HCT116 (cell line): ENCODE measurements around the gene KATNAL1. TPM values are rescaled to one million over a fixed set of nuclear protein-coding genes. Genes with fewer than 3 reads are reported as not detected.

Experiments used
- ATAC-seq: fragments of 200-7000 bp; cut with Tn5 transposase; 2 replicates; pipeline ENCODE4 v1.9.1; 2020; ENCODE audit warnings: mild to moderate bottlenecking, moderate library complexity
- BruUV-seq: library from RNA; stranded (reverse); fragments of 400-500 nt; replicated peaks from 2 replicates; lab custom pipeline; 2021; lab: Mats Ljungman, UMichigan
- CTCF ChIA-PET: fragments of 300-600 bp; sonication (Branson Sonifier 250); formaldehyde crosslinking; loops from one replicate; lab custom pipeline; 2021; ENCODE audit warnings: antibody characterized with exemption; lab: Charles Lee
- POLR2A ChIA-PET: fragments of 300-600, 350-600 bp; sonication (Branson Sonifier 250); formaldehyde crosslinking; loops from one replicate; lab custom pipeline; 2021; ENCODE audit warnings: antibody characterized with exemption; lab: Charles Lee
- RAD21 ChIA-PET, 2 experiments: fragments of 300-600 bp; sonication (Branson Sonifier 250); formaldehyde crosslinking; loops; one replicate each; lab custom pipeline; 2023; ENCODE audit warnings: low total read pairs in 2 of 2; ENCODE audit not compliant: uncharacterized antibody in 2 of 2, unreplicated experiment in 2 of 2, low non-redundant PET in 1 of 2; lab: Charles Lee
- DNase-seq: peaks from one replicate; pipeline ENCODE4 v3.0.0-alpha.2; 2010; ENCODE audit warnings: low read depth, low spot score
- H2AFZ ChIP-seq: fragments of 200-600 bp; shearing (Covaris generic), sonication (generic); 2 replicates; pipeline ENCODE4 v1.6.1; 2017; ENCODE audit warnings: low read depth, mixed run types, mixed read lengths, antibody characterized with exemption, low read length; ENCODE audit not compliant: poor library complexity, severe bottlenecking
- H3K27ac ChIP-seq: 2 replicates; pipeline ENCODE4 v1.5.1; 2012; ENCODE audit warnings: low read depth, low read length
- H3K27me3 ChIP-seq: fragments of 200-600 bp; sonication (generic); 2 replicates; pipeline ENCODE4 v1.6.1; 2016; ENCODE audit warnings: mixed run types, low read length, mixed read lengths; ENCODE audit not compliant: insufficient read depth
- H3K36me3 ChIP-seq, 2 experiments: fragments of 200-500 bp in 1 of 2; fragments of 200-600 bp in 1 of 2; sonication (Bioruptor generic) in 1 of 2; sonication (generic) in 1 of 2; 2 replicates each; pipeline versions ENCODE4 v1.5.1 to v1.6.1; 2014 to 2016; ENCODE audit warnings: low read length in 2 of 2, inconsistent platforms in 1 of 2, mixed read lengths in 1 of 2, mixed run types in 1 of 2; ENCODE audit not compliant: insufficient read depth in 2 of 2, control insufficient read depth in 1 of 2
- H3K4me1 ChIP-seq, 2 experiments: fragments of 200-600 bp in 1 of 2; sonication (generic) in 1 of 2; 2 replicates each; pipeline versions ENCODE4 v1.5.1 to v1.6.1; 2012 to 2017; ENCODE audit warnings: low read length in 2 of 2, inconsistent platforms in 1 of 2, mild to moderate bottlenecking in 1 of 2, mixed read lengths in 1 of 2, mixed run types in 1 of 2, moderate library complexity in 1 of 2; ENCODE audit not compliant: insufficient read depth in 2 of 2, control insufficient read depth in 1 of 2
- H3K4me2 ChIP-seq: fragments of 200-600 bp; sonication (generic); 2 replicates; pipeline ENCODE4 v1.6.1; 2017; ENCODE audit warnings: mixed run types, low read length, mixed read lengths
- H3K4me3 ChIP-seq, 2 experiments: fragments of 200-600 bp in 1 of 2; sonication (generic) in 1 of 2; replicated peaks in 1 of 2; 2 replicates each; pipeline ENCODE4 v1.5.1; 2011 to 2016; ENCODE audit warnings: low read length in 2 of 2, control low read depth in 1 of 2, low read depth in 1 of 2, mild to moderate bottlenecking in 1 of 2, mixed read lengths in 1 of 2, mixed run types in 1 of 2
- H3K79me2 ChIP-seq: fragments of 200-600 bp; sonication (generic); 2 replicates; pipeline ENCODE4 v1.6.1; 2017; ENCODE audit warnings: mild to moderate bottlenecking, mixed run types, low read length, moderate library complexity, mixed read lengths; ENCODE audit not compliant: insufficient read depth
- H3K9ac ChIP-seq: fragments of 200-600 bp; sonication (generic); 2 replicates; pipeline ENCODE4 v1.6.1; 2016; ENCODE audit warnings: low read length, mixed read lengths
- H3K9me2 ChIP-seq: fragments of 200-600 bp; sonication (generic), shearing (Covaris generic); 2 replicates; pipeline ENCODE4 v1.6.1; 2017; ENCODE audit warnings: mixed run types, mild to moderate bottlenecking, moderate library complexity; ENCODE audit not compliant: insufficient read depth
- H3K9me3 ChIP-seq, 2 experiments: fragments of 200-500 bp in 1 of 2; fragments of 200-600 bp in 1 of 2; sonication (Bioruptor generic) in 1 of 2; sonication (generic) in 1 of 2; 2 replicates each; pipeline ENCODE4 v1.6.1; 2014 to 2017; ENCODE audit warnings: low read length in 2 of 2, mixed read lengths in 2 of 2, inconsistent platforms in 1 of 2, low read depth in 1 of 2, mild to moderate bottlenecking in 1 of 2, mixed run types in 1 of 2, moderate library complexity in 1 of 2; ENCODE audit not compliant: control insufficient read depth in 1 of 2, insufficient read depth in 1 of 2
- H4K20me1 ChIP-seq: fragments of 200-600 bp; sonication (generic), shearing (Covaris generic); 2 replicates; pipeline ENCODE4 v1.6.1; 2017; ENCODE audit warnings: mixed run types, mild to moderate bottlenecking, moderate library complexity; ENCODE audit not compliant: insufficient read depth
- ATF3 ChIP-seq: IDR thresholded peaks from 2 replicates; pipeline ENCODE4 v1.6.1; 2012
- CBX3 ChIP-seq: IDR thresholded peaks from 2 replicates; pipeline ENCODE4 v1.6.1; 2012; ENCODE audit warnings: low read depth
- CEBPB ChIP-seq: IDR thresholded peaks from 2 replicates; pipeline ENCODE4 v1.6.1; 2012; ENCODE audit warnings: low read depth
- CTCF ChIP-seq, 3 experiments: fragments of 200-600 bp in 1 of 3; sonication (generic) in 1 of 3; IDR thresholded peaks in 2 of 3; conservative IDR thresholded peaks in 1 of 3; 2 replicates each; pipeline ENCODE4 v1.5.1; 2012 to 2017; ENCODE audit warnings: low read depth in 2 of 3, low read length in 2 of 3, antibody characterized with exemption in 1 of 3, borderline replicate concordance in 1 of 3, control low read depth in 1 of 3, mild to moderate bottlenecking in 1 of 3, mixed read lengths in 1 of 3, mixed run types in 1 of 3, moderate library complexity in 1 of 3; ENCODE audit not compliant: insufficient read depth in 1 of 3
- EGR1 ChIP-seq: IDR thresholded peaks from 2 replicates; pipeline ENCODE4 v1.6.1; 2012; ENCODE audit warnings: low read depth
- ELF1 ChIP-seq: IDR thresholded peaks from 2 replicates; pipeline ENCODE4 v1.6.1; 2012; ENCODE audit warnings: low read depth, borderline replicate concordance
- EZH2 ChIP-seq: fragments of 200-600 bp; sonication (generic); IDR thresholded peaks from 2 replicates; pipeline ENCODE4 v1.6.1; 2017; ENCODE audit warnings: antibody characterized with exemption, mixed run types
- EZH2phosphoT487 ChIP-seq: fragments of 200-600 bp; IDR thresholded peaks from 2 replicates; pipeline ENCODE4 v1.6.1; 2018; ENCODE audit warnings: antibody characterized with exemption, borderline replicate concordance
- FOSL1 ChIP-seq: IDR thresholded peaks from 2 replicates; pipeline ENCODE4 v1.6.1; 2012; ENCODE audit warnings: low read depth
- JUND ChIP-seq: IDR thresholded peaks from 2 replicates; pipeline ENCODE4 v1.6.1; 2012
- MAX ChIP-seq: IDR thresholded peaks from 2 replicates; pipeline ENCODE4 v1.6.1; 2012
- POLR2A ChIP-seq: IDR thresholded peaks from 2 replicates; pipeline ENCODE4 v1.7.0; 2011; ENCODE audit warnings: borderline replicate concordance; ENCODE audit not compliant: insufficient read depth, insufficient read length; ENCODE audit errors: extremely low read depth
- RAD21 ChIP-seq: IDR thresholded peaks from 2 replicates; pipeline ENCODE4 v1.6.1; 2012; ENCODE audit warnings: low read depth, mild to moderate bottlenecking
- SIN3A ChIP-seq: IDR thresholded peaks from 2 replicates; pipeline ENCODE4 v1.6.1; 2012; ENCODE audit warnings: low read depth
- TCF7L2 ChIP-seq: IDR thresholded peaks from 2 replicates; pipeline ENCODE4 v1.7.0; 2011; ENCODE audit warnings: borderline replicate concordance, inconsistent platforms; ENCODE audit not compliant: insufficient read depth, insufficient read length; ENCODE audit errors: extremely low read depth
- YY1 ChIP-seq: IDR thresholded peaks from 2 replicates; pipeline ENCODE4 v1.6.1; 2011; ENCODE audit warnings: low read length, low read depth, moderate library complexity, mild to moderate bottlenecking; ENCODE audit not compliant: insufficient replicate concordance; ENCODE audit errors: extremely low read depth
- ZBTB33 ChIP-seq: IDR thresholded peaks from 2 replicates; pipeline ENCODE4 v1.6.1; 2011; ENCODE audit warnings: mild to moderate bottlenecking, low read length, moderate library complexity; ENCODE audit not compliant: insufficient replicate concordance; ENCODE audit errors: extremely low read depth
- ZFX ChIP-seq: fragments of 450-650 bp; IDR thresholded peaks from 2 replicates; pipeline ENCODE4 v1.6.1; 2017
- intact Hi-C: fragments of 100-400 bp; cut with micrococcal nuclease; formaldehyde crosslinking; loops from 2 replicates; pipeline ENCODE4 v1.10.0; 2022
- total RNA-seq: library from RNA; stranded (reverse); gene quantifications from one replicate; pipeline ENCODE4 v1.2.1, GENCODE V29; 2021; ENCODE audit not compliant: unreplicated experiment

The KATNAL1 gene
- total RNA-seq, 1 experiment from 2014 or later: 17.3 TPM

- H3K27me3 ChIP-seq: no peaks in the 10 kb centered on the region
- POLR2A ChIA-PET: no interaction called here
- no peaks in the 10 kb centered on the region for H3K36me3 ChIP-seq
- no TSS peak for BruUV-seq
- no peak overlapping the region for H3K9ac ChIP-seq
- peaks cover 9 to 16% of the 10 kb centered on the region in 2 experiments; a peak in 2 of 4 replicates for H3K4me1 ChIP-seq
- no peaks in the 10 kb centered on the region for H4K20me1 ChIP-seq
- no peak overlapping the region for H3K4me3 ChIP-seq
- CTCF ChIA-PET: no interaction called here
- DNase-seq (no peak), ATAC-seq (no peak)
- no peak for TF ChIP-seq EGR1
- no peak for TF ChIP-seq TCF7L2
- no peak for TF ChIP-seq CTCF (IDR thresholded peaks at IDR 0.05 in 2 of 3, conservative IDR thresholded peaks at IDR 0.05 in 1 of 3; ENCODE audit: borderline replicate concordance in 1 of 3, insufficient read depth in 1 of 3, low read depth in 2 of 3, low read length in 2 of 3)
- TF ChIP-seq ELF1: no peak
- TF ChIP-seq ATF3: no peak
- no peak for TF ChIP-seq MAX
- no peak for TF ChIP-seq JUND
- TF ChIP-seq FOSL1: no peak
- TF ChIP-seq ZFX: no peak
- no peak for TF ChIP-seq SIN3A
- no peak for TF ChIP-seq YY1
- TF ChIP-seq EZH2: no peak
- no peak for TF ChIP-seq RAD21
- no peak for TF ChIP-seq CBX3
- no peak for TF ChIP-seq EZH2phosphoT487
- TF ChIP-seq POLR2A: no peak
- TF ChIP-seq ZBTB33: no peak
- no peak for TF ChIP-seq CEBPB
- H3K27ac ChIP-seq: no peak overlapping the region
- no peak overlapping the region for H3K4me2 ChIP-seq
- no peaks in the 10 kb centered on the region for H3K9me2 ChIP-seq
- H3K79me2 ChIP-seq: 0 out of 2 replicates have a peak, but pooled peaks cover 4% of the 10 kb centered on the region
- H3K9me3 ChIP-seq: peaks cover 0 to 6% of the 10 kb centered on the region in 2 experiments; a peak in 2 of 4 replicates
- H2AFZ ChIP-seq: no peak overlapping the region
- intact Hi-C loops: no loop called here
- RAD21 ChIA-PET: no interaction called here
Measured at GRCh38 chr13:30253830-30254229, 53.5 kb downstream of the KATNAL1 start.
